Ectodermal cell (in vitro differentiated cells): ENCODE results near the gene CDKL2. TPM values are rescaled to one million over a fixed set of nuclear protein-coding genes. Genes with fewer than 3 reads are reported as not detected.

Experiments
- H3K27ac ChIP-seq: 2 replicates; pipeline ENCODE4 v1.7.0; 2013; ENCODE audit warnings: mild to moderate bottlenecking, low read depth, low read length; ENCODE audit not compliant: insufficient read depth, poor library complexity, severe bottlenecking
- H3K27me3 ChIP-seq: 2 replicates; pipeline ENCODE4 v1.7.0; 2013; ENCODE audit warnings: mild to moderate bottlenecking, low read length; ENCODE audit not compliant: insufficient read depth, control insufficient read depth, poor library complexity, severe bottlenecking
- H3K36me3 ChIP-seq: one replicate; pipeline ENCODE4 v1.7.0; 2013; ENCODE audit warnings: low read length; ENCODE audit not compliant: control insufficient read depth, insufficient read depth
- H3K4me1 ChIP-seq: one replicate; pipeline ENCODE4 v1.7.0; 2013; ENCODE audit warnings: low read length; ENCODE audit not compliant: control insufficient read depth, insufficient read depth
- H3K4me3 ChIP-seq: 2 replicates; pipeline ENCODE4 v1.7.0; 2013; ENCODE audit warnings: low read depth, low read length, control low read depth; ENCODE audit not compliant: insufficient read depth
- H3K9me3 ChIP-seq: 2 replicates; pipeline ENCODE4 v1.7.0; 2013; ENCODE audit warnings: mild to moderate bottlenecking, low read length, moderate library complexity; ENCODE audit not compliant: control insufficient read depth
- WGBS, 2 experiments: methylation state at CpG; one replicate each; pipeline ENCODE4 v1.1.7; 2013; ENCODE audit warnings: missing lambda C conversion rate in 2 of 2; 5-methylcytosine and 5-hydroxymethylcytosine counted together
- polyA plus RNA-seq, 4 experiments: library from polyadenylated mRNA; stranded (reverse); fragments of 50-300 nt; gene quantifications; one replicate each; pipeline ENCODE4 v1.2.3, GENCODE V29; 2013

The CDKL2 gene
- polyA plus RNA-seq (2013, experiment 1 of 4), result 1.4 TPM
- 1.0 TPM for polyA plus RNA-seq (2013, experiment 2 of 4)
- polyA plus RNA-seq (2013, experiment 3 of 4), result 0.85 TPM
- polyA plus RNA-seq (2013, experiment 4 of 4), result 0.97 TPM

- 1% methylated on average over 57 of the region's 57 CpGs for WGBS, 2 experiments
- no peaks in the 10 kb centered on the region for H3K36me3 ChIP-seq
- H3K27ac ChIP-seq, result no peak within 1 kb of the TSS
- H3K27me3 ChIP-seq, result peaks cover 11% of the 10 kb centered on the region
- H3K4me1 ChIP-seq, result no peaks in the 10 kb centered on the region
- peak within 1 kb of the TSS; percentile 65 for H3K4me3 ChIP-seq
- H3K9me3 ChIP-seq, result no peaks in the 10 kb centered on the region
These were observed at the start of gene CDKL2 for GRCh38 chr4:75630174-75630936. TSS of gene CDKL2 (minus strand) at chr4:75630528. CDS start at chr4:75625988, 4,540 bp downstream.

- Histone ChIP-seq H3K4me1 (peaks cover 3% of the 10 kb centered on the region), H3K27ac (no peak overlapping the region), H3K9me3 (no peaks in the 10 kb centered on the region), H3K36me3 (no peaks in the 10 kb centered on the region), H3K4me3 (no peak overlapping the region), H3K27me3 (no peaks in the 10 kb centered on the region)
These were observed 48.6 kb upstream of the CDKL2 start for GRCh38 chr4:75678965-75679364.

- Histone ChIP-seq H3K36me3 (no peaks in the 10 kb centered on the region), H3K4me3 (no peak overlapping the region), H3K9me3 (no peaks in the 10 kb centered on the region), H3K4me1 (peaks cover 3% of the 10 kb centered on the region), H3K27me3 (no peaks in the 10 kb centered on the region), H3K27ac (no peak overlapping the region)
These were observed 48.1 kb upstream of the CDKL2 start for GRCh38 chr4:75678473-75678872.

- Histone ChIP-seq H3K4me3 (no peak overlapping the region), H3K27ac (no peak overlapping the region), H3K27me3 (no peaks in the 10 kb centered on the region), H3K4me1 (peaks cover 15% of the 10 kb centered on the region), H3K36me3 (no peaks in the 10 kb centered on the region), H3K9me3 (no peaks in the 10 kb centered on the region)
- 89 to 95% methylated on average over 11 of the region's 11 CpGs for WGBS, 2 experiments
These were observed 44.7 kb upstream of the CDKL2 start for GRCh38 chr4:75675004-75675531.

- WGBS, 2 experiments, result 61 to 67% methylated on average over 5 of the region's 5 CpGs
- Histone ChIP-seq H3K4me1 (peaks cover 15% of the 10 kb centered on the region), H3K9me3 (no peaks in the 10 kb centered on the region), H3K27ac (peak overlapping the region; percentile 99), H3K27me3 (no peaks in the 10 kb centered on the region), H3K4me3 (peak overlapping the region; percentile 89), H3K36me3 (no peaks in the 10 kb centered on the region)
These were observed 43.6 kb upstream of the CDKL2 start for GRCh38 chr4:75673959-75674328.

- Histone ChIP-seq H3K36me3 (no peaks in the 10 kb centered on the region), H3K4me3 (peak within 1 kb of the TSS; percentile 89), H3K4me1 (peaks cover 15% of the 10 kb centered on the region), H3K27me3 (no peaks in the 10 kb centered on the region), H3K9me3 (no peaks in the 10 kb centered on the region), H3K27ac (peak within 1 kb of the TSS; percentile 99)
- 0 to 1% methylated on average over 83 of the region's 83 CpGs for WGBS, 2 experiments
These were observed 43.0 kb upstream of the CDKL2 start, which contains the start of gene G3BP2 for GRCh38 chr4:75673027-75673958. TSS of gene G3BP2 (minus strand) at chr4:75673411. CDS start at chr4:75662025, 11,386 bp downstream.

GRCh38 chr4:75672461-75673026, 42.2 kb upstream of the CDKL2 start:
- WGBS, 2 experiments, result 0% methylated on average over 44 of the region's 44 CpGs
- Histone ChIP-seq H3K27me3 (no peaks in the 10 kb centered on the region), H3K4me1 (peaks cover 15% of the 10 kb centered on the region), H3K36me3 (no peaks in the 10 kb centered on the region), H3K27ac (peak overlapping the region; percentile 95), H3K4me3 (peak overlapping the region; percentile 89), H3K9me3 (no peaks in the 10 kb centered on the region)

GRCh38 chr4:75671802-75672421, 41.6 kb upstream of the CDKL2 start:
- H3K27ac ChIP-seq, result peak overlapping the region; percentile 95
- 8 to 9% methylated on average over 9 to 10 of the region's 10 CpGs for WGBS, 2 experiments

GRCh38 chr4:75668596-75668995, 38.3 kb upstream of the CDKL2 start:
- H3K4me1 ChIP-seq, result peaks cover 13% of the 10 kb centered on the region
- H3K36me3 ChIP-seq, result no peaks in the 10 kb centered on the region
- H3K27ac ChIP-seq, result no peak overlapping the region
- H3K27me3 ChIP-seq, result no peaks in the 10 kb centered on the region
- H3K9me3 ChIP-seq, result no peaks in the 10 kb centered on the region
- no peak overlapping the region for H3K4me3 ChIP-seq

More at GRCh38 chr4:75671802-75672421, 41.6 kb upstream of the CDKL2 start:
- Histone ChIP-seq H3K4me1 (peaks cover 15% of the 10 kb centered on the region), H3K4me3 (peak overlapping the region; percentile 89), H3K36me3 (no peaks in the 10 kb centered on the region), H3K27me3 (no peaks in the 10 kb centered on the region), H3K9me3 (no peaks in the 10 kb centered on the region)
